LNCaP clone FGC (cell line): ENCODE data around the gene TLR4.

Experiments used
- DNase-seq: peaks from one replicate; pipeline ENCODE4 v3.0.0-alpha.2; 2011; ENCODE audit warnings: low read depth
- H3K4me3 ChIP-seq: 2 replicates; pipeline ENCODE4 v1.5.1; 2011; ENCODE audit warnings: mild to moderate bottlenecking, low read depth, low read length, control low read depth
- TF ChIP-seq, protein P1 (sequence below): IDR thresholded peaks from 2 replicates; pipeline ENCODE4 v1.5.1; 2012; ENCODE audit warnings: mild to moderate bottlenecking; ENCODE audit not compliant: control insufficient read depth, insufficient read depth; ENCODE audit errors: extremely low read depth

TLR4 gene

DNA sequence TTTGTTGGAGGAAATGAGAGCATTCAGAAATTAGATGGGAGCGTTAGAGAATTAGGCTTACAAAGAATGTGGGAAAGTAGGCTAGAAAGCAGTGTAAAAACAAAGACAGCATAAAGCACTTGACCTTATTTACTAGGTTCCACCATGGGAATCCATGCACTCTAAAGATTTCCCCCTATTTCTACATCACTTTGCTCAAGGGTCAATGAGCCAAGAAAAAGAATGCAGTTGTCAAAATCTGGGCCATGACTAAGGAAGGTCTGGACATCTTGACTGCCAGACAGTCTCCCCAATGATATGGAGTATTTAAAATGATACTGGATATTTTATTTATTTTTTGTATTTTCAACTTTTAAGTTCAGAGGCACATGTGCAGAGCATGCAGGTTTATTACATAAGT lies 3.4 kb downstream of the TLR4 start:
- no peak for DNase-seq
- TF ChIP-seq, protein P1, sequence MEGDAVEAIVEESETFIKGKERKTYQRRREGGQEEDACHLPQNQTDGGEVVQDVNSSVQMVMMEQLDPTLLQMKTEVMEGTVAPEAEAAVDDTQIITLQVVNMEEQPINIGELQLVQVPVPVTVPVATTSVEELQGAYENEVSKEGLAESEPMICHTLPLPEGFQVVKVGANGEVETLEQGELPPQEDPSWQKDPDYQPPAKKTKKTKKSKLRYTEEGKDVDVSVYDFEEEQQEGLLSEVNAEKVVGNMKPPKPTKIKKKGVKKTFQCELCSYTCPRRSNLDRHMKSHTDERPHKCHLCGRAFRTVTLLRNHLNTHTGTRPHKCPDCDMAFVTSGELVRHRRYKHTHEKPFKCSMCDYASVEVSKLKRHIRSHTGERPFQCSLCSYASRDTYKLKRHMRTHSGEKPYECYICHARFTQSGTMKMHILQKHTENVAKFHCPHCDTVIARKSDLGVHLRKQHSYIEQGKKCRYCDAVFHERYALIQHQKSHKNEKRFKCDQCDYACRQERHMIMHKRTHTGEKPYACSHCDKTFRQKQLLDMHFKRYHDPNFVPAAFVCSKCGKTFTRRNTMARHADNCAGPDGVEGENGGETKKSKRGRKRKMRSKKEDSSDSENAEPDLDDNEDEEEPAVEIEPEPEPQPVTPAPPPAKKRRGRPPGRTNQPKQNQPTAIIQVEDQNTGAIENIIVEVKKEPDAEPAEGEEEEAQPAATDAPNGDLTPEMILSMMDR: no peak
- no peak overlapping the region for H3K4me3 ChIP-seq

DNA sequence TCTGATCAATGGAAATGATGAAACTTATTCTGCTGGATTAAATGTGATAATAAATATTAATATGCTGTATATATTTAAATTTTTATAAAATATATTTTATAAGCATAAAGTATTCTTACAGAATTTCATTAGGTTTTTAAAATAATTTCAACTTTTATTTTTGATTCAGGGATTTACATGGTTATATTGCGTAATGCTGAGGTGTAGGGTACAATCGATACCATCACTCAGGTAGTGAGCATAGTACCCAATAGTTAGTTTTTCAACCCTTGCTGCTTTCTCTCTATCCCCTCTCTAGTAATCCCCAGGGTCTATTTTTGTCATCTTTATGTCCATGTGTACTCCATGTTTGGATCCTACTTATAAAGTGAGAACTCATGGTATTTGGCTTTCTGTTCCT lies 5.7 kb downstream of the TLR4 start:
- TF ChIP-seq, protein P1: no peak
- DNase-seq: no peak
- H3K4me3 ChIP-seq: no peak overlapping the region

- H3K4me3 ChIP-seq: no peak overlapping the region
- no peak for DNase-seq
- TF ChIP-seq, protein P1: no peak
Measured at GRCh38 chr9:117714282-117714681, 10.1 kb downstream of the TLR4 start.

DNA sequence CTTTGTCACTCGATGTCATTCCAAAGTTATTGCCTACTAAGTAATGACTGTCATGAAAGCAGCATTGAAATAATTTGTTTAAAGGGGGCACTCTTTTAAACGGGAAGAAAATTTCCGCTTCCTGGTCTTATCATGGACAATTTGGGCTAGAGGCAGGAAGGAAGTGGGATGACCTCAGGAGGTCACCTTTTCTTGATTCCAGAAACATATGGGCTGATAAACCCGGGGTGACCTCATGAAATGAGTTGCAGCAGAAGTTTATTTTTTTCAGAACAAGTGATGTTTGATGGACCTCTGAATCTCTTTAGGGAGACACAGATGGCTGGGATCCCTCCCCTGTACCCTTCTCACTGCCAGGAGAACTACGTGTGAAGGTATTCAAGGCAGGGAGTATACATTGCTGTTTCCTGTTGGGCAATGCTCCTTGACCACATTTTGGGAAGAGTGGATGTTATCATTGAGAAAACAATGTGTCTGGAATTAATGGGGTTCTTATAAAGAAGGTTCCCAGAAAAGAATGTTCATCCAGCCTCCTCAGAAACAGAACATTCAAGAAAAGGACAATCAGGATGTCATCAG lies 11.3 kb downstream of the TLR4 start:
- TF ChIP-seq, protein P1: no peak
- no peak for DNase-seq
- no peak overlapping the region for H3K4me3 ChIP-seq

- H3K4me3 ChIP-seq: no peak overlapping the region
- TF ChIP-seq, protein P1: no peak
- no peak for DNase-seq
Measured at GRCh38 chr9:117718085-117718484, 13.9 kb downstream of the TLR4 start.

DNA sequence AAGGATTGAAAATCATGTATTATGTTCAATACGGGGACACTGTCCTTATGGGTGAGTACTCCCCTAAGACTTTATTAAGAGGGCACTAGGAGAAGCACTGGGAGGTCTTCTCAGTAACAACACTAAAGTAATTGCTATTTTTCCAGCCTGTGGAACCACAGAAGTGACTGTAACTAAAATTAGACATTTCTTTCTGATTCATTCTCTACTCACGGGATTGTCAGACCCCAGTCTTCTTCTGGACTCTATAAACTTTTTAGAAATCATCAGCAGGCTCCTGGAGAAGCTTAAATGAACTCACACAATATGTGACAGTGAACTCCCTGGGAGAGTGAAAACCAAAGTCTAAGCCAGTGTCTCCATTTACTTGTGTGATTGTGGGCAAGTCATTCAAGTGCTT lies 14.5 kb downstream of the TLR4 start:
- DNase-seq: no peak
- H3K4me3 ChIP-seq: no peak overlapping the region
- TF ChIP-seq, protein P1: no peak
